ENCODE results near the gene MAP7.
"Not testable (repeated sequence)": the region's sequence is repeated elsewhere in the genome, so short reads cannot be mapped to it uniquely, and the experiment has no call there.

Gene MAP7

DNA sequence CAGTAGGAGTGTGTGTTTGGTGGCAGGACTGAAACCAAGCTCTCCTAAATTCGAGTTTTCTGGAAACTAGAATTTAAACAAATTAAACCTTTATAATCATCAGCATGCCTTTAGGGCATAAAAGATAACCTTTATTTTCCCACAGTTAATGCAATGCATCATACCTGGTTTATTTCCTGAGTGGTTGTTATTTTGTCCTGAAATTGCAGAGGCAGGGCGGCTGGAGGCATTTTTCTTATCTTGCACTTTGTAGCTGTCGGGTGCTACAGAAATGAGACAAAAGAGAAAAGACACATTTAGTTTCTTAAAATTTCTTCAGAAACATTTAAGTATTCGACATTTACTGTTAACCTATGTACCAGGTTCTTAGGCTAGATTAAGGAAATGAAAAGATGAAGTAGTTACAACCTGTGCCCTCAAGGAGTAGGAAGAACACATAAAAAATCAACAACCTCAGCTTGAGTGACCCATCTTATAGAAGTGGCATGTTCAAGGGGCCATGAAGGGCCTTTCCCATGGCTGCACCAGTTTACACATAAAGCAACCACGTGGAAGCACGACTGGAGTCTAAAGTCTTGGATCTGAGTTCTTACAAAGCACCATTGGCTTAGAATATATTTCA lies 128.6 kb downstream of the MAP7 start:
- no peak for DNase-seq (ENCODE audit: low spot score)

GRCh38 chr6:136420853-136421252 lies 129.4 kb downstream of the MAP7 start:
- DNase-seq (ENCODE audit: low spot score): no peak

GRCh38 chr6:136415351-136416007 lies 134.7 kb downstream of the MAP7 start:
- no peak for DNase-seq (ENCODE audit: low spot score)

- no peak for DNase-seq (ENCODE audit: low spot score)
These were observed 137.8 kb downstream of the MAP7 start for GRCh38 chr6:136412410-136412809.

- no peak for DNase-seq (ENCODE audit: low spot score)
These were observed 138.5 kb downstream of the MAP7 start for GRCh38 chr6:136411453-136412354.

- DNase-seq (ENCODE audit: low spot score): no peak
These were observed 139.2 kb downstream of the MAP7 start for GRCh38 chr6:136411025-136411325.

DNA sequence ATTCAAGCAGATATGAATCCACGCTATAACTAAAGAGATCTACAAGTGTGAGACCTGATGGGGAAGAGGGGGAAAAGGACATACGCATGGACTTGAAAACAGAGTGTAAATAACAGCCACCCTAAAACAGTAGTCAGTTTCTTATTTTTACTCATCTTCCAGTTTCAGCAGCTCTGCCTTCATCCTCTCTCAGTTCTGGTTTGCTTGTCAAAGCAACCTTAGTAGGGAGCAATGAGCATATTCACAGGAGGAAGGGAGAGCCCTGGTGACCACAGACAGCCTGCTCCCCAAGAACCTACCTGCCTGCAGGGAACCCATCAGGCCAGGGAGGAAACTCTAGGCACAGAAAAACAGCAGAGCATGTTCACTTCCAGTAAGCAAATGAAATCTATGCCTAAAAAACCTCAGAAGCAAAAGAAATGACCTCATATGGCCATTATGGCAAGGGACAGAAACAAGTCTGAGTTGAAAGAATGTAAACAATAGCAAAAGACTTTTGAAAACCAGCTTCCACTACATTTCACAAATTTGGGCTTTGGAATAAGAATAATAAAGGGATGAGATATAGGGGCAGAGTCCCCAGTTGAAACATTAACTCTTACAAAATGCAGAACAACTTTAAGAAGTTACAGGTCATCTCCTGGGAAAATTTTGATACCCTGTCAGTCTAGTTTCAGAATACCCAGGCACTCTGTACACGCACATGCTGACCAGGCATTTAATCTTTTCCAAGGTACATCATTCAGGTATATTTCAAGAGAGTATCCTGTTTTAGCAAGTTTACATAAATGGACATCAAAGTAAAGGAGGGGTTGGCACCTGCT lies 139.8 kb downstream of the MAP7 start:
- no peak for DNase-seq (ENCODE audit: low spot score)

GRCh38 chr6:136409597-136409996 lies 140.6 kb downstream of the MAP7 start:
- no peak for DNase-seq (ENCODE audit: low spot score)

- DNase-seq (ENCODE audit: low spot score): no peak
These were observed 142.0 kb downstream of the MAP7 start for GRCh38 chr6:136408204-136408603.

- DNase-seq (ENCODE audit: low spot score): no peak
These were observed 144.7 kb downstream of the MAP7 start for GRCh38 chr6:136405420-136406029.

DNA sequence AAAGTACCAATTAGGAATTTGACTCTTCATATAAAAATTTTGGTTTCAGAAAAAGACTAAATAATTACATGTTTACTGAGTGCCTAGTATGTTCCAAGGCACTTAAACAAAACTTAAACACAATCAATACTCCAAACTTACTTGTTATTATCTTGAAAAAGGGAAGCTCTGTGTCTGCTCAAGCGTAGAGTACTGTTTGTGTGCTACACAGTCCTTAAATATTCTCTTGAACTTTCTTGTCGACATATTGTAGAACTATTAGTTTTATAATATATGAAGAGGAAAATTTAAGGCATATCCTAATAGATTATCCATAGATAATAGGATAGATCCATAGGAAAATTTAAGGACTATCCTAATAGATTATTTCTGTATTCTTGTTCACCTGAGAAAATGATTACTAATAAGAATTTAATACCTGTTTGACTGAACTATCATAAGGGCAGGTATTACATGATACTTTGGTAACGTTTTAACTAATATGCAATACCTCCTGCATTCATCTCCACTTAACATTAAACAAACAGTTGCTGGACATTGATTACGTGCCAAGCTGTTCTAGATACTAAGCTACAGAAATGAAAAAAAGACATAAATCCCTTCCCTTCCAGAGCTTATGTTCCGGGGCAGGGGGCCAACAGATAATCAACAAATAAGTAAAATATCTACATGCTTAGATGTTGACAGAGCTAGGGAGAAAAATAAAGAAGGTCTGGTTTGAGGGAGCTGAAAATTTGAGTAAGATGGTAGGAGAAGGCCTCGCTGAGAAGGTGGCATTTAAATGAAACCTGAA lies 145.4 kb downstream of the MAP7 start:
- DNase-seq (ENCODE audit: low spot score): no peak

DNA sequence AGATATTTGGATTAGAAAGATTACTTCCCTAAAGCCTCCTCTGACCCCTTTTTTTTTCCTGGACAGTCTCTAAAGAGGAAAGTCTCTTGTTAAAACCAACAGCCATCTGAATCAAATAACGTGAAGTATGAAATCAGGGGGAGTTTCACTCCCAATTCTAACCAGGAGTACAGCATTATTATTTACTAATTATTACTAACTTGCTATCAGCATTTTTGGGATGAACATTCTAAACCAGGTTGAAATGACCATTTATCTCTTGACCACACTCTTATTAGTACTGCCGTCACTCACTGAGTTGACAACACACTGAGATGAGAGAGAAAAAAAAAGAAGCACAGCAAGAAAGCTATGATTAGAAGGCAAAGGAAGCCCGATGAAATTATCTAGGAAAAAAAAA lies 146.2 kb downstream of the MAP7 start:
- DNase-seq (ENCODE audit: low spot score): no peak

DNA sequence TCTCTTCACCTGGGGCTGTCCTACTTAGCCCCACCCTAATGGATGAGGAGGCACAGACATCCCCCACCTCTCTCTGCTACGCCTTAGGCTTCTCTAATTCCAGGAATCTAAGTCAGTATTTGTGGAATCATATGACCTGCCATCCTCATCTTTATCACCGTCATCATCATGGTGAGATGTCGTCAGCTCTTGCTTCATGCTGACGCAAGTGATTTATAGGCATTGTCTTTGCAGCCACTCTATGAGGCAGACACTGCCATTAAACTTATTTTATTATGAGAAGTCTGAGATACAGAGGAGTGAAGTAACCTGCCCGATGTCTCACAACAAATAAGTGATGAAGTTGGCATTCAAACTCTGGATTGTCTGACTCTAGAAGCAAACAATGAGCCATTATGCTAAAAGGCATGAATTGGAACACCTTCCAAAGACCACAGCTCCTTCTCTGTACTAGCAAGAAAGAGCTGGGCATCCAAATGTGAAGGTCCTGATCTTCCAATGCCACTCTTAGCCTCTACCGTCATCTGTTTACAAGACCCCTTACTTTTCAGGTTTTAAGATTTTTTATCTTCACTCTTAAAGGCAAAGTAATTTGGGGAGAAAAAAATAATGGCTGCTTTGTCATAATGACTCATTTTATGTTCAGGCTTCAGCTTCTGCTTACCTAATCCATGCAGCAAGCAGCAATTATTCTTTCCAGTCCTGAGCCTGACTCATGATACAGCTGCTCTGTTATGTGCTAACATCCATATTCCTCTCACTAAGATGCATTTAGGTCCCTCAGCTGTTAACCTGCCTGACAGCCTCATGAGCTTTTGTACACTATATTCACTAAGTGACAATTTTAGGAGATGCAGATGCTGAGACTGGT lies 146.9 kb downstream of the MAP7 start:
- DNase-seq (ENCODE audit: low spot score): no peak

DNA sequence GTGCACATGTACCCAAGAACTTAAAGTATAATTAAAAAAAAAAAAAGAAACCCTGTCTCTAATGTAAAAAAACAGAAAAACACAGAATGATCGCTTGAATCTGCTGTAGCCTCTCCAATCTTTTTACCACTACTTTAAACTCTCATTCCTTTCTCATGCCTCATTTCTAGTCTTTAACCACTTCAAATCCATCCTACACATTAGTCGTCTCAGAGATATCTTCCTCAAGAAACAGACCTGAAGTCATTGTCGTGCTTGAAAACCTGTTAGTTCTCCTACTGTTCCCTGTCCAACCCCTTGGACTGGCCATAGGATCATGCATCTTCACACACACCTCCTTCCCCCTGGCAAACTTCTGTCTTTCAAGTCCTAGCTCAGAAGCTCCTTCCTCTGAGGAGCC lies 148.5 kb downstream of the MAP7 start:
- no peak for DNase-seq (ENCODE audit: low spot score)

GRCh38 chr6:136401236-136401635 lies 149.0 kb downstream of the MAP7 start:
- not testable (repeated sequence) for DNase-seq (ENCODE audit: low spot score)

DNA sequence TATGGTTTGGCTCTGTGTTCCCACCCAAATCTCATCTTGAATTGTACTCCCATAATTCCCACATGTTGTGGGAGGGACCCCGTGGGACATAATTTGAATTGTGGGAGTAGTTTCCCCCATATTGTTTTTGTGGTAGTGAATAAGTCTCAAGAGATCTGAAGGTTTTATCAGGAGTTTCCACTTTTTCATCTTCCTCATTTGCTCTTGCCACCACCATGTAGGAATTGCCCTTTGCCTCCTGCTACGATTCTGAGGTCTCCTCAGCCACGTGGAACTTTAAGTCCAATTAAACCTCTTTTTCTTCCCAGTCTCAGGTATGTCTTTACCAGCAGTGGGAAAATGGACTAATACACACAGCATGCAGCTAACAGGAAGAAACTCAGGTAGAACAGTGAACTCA lies 151.8 kb downstream of the MAP7 start:
- DNase-seq (ENCODE audit: low spot score): no peak

- no peak for DNase-seq (ENCODE audit: low spot score)
These were observed 153.3 kb downstream of the MAP7 start for GRCh38 chr6:136396908-136397307.

DNA sequence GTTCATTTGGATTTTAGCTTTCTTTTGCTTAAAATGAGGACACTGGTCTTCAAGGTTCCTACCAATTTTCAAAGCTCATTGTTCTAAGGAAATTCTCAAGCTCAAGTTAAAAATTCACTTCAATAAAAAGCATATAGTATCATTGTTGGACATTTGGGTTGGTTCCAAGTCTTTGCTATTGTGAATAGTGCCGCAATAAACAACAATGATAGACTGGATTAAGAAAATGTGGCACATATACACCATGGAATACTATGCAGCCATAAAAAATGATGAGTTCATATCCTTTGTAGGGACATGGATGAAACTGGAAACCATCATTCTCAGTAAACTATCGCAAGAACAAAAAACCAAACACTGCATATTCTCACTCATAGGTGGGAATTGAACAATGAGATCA lies 159.3 kb downstream of the MAP7 start:
- not testable (repeated sequence) for DNase-seq (ENCODE audit: low spot score)

DNA sequence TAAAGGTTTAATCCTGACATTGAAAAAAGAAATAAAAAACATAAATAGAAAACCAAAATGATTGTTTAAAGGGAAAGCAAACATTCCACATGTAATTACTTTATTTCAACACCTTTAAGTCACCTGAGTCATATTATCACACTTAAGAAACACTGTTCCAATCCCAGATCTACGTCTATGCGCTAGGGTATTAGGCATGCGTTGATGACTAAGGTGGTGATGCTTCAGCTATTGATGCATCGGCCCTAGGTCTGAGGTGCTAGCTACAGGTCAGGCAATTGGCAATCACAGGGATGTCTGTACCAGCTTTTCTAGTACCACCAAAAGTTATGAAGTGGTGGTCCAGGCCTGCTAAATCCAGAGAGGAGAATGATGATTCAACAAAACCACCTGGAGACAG lies 162.9 kb downstream of the MAP7 start:
- DNase-seq (ENCODE audit: low spot score): no peak

- no peak for DNase-seq (ENCODE audit: low spot score)
These were observed 166.8 kb downstream of the MAP7 start for GRCh38 chr6:136383268-136383937.

All from hematopoietic multipotent progenitor cell treated with erythropoietin and hydrocortisone succinate and interleukin-3 and kit ligand, for 15 days (in vitro differentiated cells).